Cardiac septum (tissue), 1 donor: Measurements from ENCODE around the gene ANK3. TPM values are rescaled to one million over a fixed set of nuclear protein-coding genes. Genes with fewer than 3 reads are reported as not detected.

Source experiments
- DNase-seq: peaks from one replicate; pipeline ENCODE4 v3.0.0-alpha.2; 2020; ENCODE audit warnings: low spot score
- intact Hi-C: fragments of 100-400 bp; cut with DNase I; formaldehyde crosslinking; loops from one replicate; pipeline ENCODE4 v1.14.0; 2022
- total RNA-seq: library from RNA; stranded (reverse); fragmentation: NEBNext Ultra II Directional; extraction: Animal tissue kit (Norgen Biotek cat#: 25700); gene quantifications from one replicate; pipeline ENCODE4 v1.2.1, GENCODE V29; 2021
- donor health status: DM: no; HTN: no; CAD: no.

ANK3 gene
- total RNA-seq, 1 donor from 2014 or later: 173 TPM

DNA sequence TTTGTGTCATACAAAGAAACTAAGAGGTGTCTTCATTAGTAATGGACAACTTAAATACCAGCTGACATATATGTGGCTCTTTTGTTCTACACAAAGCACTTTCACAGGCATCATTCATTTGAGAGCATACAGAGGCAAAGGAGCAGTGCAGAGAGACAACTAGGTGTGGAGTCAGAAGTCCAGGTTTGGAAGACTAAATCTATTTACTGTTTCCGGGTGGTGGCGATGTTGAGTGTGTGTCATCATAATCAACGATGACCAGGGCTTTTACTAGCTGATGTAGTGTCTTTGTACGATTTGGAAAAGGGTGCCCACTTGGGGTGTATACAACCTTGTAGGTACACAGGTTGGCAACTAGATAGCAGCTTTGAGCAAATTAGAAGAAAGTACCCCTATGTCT, 287.9 kb downstream of the ANK3 start:
- intact Hi-C loops: loop anchor here (5.0 kb wide), 1 partner anchor 105 kb away; no protein-coding TSS in a partner anchor
- DNase-seq: no peak

- intact Hi-C loops: loop anchor here (5.0 kb wide), 1 partner anchor 107 kb away; no protein-coding TSS in a partner anchor
- no peak for DNase-seq
Observed at GRCh38 chr10:60099998-60100747, 289.5 kb downstream of the ANK3 start.

DNA sequence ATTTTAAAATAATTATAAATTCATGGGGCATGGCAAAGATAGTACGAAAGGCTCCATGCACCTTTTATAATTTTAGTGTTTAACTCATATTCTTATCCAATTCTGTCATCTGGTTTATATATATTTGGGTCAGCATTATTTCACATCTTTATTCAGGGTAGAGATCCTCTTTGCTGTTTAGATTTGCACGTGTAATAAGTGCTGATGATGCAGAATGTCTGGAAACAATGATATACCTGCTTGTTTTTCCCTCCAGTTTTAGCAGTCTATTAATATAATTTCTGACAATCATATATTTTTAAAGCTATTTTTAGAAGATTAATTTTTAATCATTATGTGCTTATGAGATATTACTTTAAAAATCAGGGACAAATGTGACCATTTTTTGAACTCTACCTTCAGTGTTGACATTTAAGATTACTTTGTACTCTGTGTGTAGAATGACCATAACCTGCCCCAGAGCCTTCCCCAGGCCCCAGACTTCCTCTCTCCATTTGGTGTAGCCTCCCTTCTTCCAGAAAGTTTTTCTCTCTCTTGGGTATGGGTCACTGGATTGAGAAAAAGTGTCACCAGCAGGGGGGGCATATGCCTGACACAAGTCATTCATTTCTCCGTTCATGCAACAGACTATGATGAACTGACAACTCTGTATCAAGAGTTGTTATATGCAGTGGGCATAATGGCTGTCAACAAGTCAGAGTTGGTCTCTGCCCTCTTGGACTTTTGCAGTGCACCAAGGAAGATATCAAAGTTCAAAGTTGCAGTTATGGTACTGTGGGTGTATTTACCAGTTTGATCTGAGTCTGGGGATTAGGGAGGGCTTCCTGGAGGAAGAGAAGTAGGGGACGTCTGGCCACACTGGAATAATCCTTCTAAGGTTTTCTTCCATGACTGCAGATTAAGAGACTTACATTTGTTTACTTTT, 290.7 kb downstream of the ANK3 start:
- DNase-seq: no peak
- intact Hi-C loops: no loop called here

GRCh38 chr10:60096761-60097513, 292.7 kb downstream of the ANK3 start:
- DNase-seq: no peak
- intact Hi-C loops: no loop called here

- intact Hi-C loops: no loop called here
- no peak for DNase-seq
Observed at GRCh38 chr10:60093317-60093716, 296.4 kb downstream of the ANK3 start.

GRCh38 chr10:60086862-60087261, 302.8 kb downstream of the ANK3 start:
- DNase-seq: no peak
- intact Hi-C loops: no loop called here

DNA sequence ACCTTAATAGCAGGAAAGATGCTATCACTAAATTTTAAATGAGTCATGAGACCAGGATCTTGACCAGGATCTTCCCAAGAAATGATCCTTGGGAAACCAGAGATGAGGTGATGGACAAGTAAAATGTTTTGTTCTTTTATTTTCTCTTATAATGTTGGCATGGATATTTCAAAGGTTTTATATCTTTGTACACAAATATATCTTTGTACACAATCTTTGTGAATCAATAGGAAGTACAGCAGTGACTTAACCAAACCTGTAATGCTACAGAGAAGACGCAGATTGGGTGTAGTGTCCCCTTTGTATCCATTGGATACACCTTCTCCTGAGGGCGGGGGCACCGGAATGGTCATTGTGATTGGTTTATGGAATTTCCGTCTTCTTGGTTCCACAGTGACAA, 303.3 kb downstream of the ANK3 start:
- intact Hi-C loops: no loop called here
- no peak for DNase-seq

DNA sequence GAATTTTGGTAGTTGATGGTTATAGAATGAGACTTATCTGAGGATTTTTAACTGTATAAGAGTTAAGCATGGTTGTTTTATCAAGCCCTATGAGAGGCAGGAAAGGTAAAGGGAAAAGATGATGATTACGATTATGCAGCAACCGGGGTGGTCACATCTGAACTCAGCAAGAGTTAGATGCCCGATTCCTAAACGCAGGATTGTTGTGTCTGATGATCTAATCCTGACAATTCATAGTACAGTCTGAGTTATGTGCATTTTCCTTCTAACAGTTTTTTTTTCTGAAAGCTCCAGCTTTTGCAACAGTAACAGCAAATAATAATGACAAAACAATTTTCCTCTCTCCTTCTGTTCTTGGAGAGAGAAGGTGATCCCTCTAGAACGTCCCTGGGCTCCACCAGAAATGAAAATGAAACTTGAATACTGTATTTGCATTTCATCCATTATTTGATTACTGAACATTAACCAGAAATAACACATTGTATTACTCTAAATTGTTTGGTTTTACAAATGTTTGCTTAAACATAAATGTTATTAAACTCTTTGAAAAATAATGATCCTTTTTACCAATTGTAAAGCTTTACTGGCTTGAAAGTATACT, 306.8 kb downstream of the ANK3 start:
- no peak for DNase-seq
- intact Hi-C loops: no loop called here

DNA sequence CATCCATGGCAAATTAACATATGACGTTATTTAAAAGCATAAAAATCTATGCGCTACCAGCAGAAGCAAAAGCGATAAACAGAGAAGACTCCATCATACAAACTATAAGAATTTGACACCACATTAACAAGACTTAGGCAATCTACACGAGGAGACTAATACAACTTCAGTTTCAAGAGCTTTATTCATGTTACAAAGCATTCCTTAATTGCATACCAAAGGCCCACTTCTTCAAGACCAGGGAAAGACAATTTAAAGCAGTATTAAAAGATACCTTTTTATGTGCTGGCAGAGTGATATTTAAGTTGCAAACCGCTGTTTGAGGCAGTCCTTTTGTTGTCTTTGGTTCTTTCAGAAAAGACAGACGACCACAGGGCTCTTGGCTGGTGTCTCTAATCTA, 307.3 kb downstream of the ANK3 start:
- no peak for DNase-seq
- intact Hi-C loops: no loop called here

- no peak for DNase-seq
- intact Hi-C loops: no loop called here
Observed at GRCh38 chr10:60073781-60074656, 315.7 kb downstream of the ANK3 start.

DNA sequence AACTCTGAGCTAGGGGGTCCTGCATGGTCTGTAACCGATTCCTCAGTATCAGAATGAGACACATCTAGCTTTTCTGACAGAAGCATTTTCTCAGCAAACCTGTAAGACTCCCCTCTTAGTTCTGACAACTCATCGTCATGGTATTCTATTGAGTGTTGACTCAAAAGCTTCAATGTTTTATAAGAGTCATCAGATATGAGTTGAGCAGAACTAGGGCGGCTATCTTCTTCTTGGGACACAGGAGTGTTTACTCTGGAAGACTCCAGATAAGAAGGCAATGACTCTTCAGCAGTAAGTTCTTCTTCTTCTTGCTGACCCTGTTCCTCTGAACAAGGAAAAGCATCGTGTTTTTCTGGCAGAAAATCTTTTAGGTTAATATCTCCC, 316.3 kb downstream of the ANK3 start:
- intact Hi-C loops: no loop called here
- no peak for DNase-seq

- DNase-seq: no peak
- intact Hi-C loops: no loop called here
Observed at GRCh38 chr10:60069311-60069710, 320.4 kb downstream of the ANK3 start.

DNA sequence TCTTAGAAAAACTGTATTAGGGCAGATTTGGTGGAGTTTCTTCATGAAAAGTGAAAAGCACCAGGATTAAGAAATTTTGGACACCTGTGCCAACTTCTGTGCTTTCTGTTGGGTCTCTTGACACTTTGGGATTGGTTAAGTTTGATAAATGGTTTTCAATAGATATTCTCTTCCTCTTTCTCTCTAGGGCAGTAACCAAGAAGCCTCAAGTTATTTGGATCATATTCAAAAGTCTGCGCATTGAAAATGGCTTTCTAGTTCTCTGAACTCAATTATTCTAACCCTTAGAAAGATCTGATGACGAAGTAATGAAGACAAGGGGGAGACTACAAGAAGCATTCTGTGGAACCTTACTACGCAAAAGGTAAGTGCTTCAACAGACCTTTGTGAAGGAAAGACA, 339.3 kb downstream of the ANK3 start:
- intact Hi-C loops: no loop called here
- no peak for DNase-seq

- intact Hi-C loops: no loop called here
- DNase-seq: no peak
Observed at GRCh38 chr10:60048091-60048501, 341.6 kb downstream of the ANK3 start.

- intact Hi-C loops: no loop called here
- no peak for DNase-seq
Observed at GRCh38 chr10:60045571-60045970, 344.1 kb downstream of the ANK3 start.

- intact Hi-C loops: no loop called here
- no peak for DNase-seq
Observed at GRCh38 chr10:60044971-60045370, 344.7 kb downstream of the ANK3 start.

- intact Hi-C loops: no loop called here
- DNase-seq: no peak
Observed at GRCh38 chr10:60044242-60044641, 345.4 kb downstream of the ANK3 start.

DNA sequence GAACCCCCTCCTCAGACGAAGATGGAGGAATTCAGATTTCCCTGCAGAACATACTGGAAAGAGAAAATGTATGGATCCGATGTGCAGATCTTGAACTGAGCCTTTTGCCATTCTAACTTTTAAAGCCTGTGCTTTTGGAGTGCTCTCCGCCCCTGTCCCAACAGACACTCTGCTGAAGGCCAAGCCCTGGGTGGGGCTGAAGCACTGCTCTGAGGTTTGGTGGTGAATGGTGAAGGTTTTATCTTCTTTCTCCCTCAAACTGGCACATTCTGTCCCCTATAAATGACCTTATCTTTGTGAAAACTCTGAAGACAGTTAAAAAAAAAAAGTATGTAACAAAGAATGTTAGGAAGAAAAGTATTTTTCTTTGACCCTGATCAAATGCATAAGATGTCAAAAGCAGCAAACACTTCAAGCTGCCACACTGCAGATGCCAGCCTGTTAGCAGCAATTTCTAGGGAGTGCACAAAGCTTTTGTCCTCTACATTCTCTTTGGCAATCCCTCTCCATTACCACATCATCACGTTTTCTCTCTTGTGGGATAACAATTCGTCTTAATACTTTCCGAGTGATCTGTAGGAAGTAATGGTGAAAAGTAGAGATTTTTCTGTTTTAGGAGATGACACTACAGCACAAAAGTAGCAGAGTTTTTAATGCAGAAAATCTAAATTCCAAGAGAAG, 346.0 kb downstream of the ANK3 start:
- DNase-seq: no peak
- intact Hi-C loops: no loop called here
